ENCODE results near the gene FGD6. TPM values are rescaled to one million over a fixed set of nuclear protein-coding genes. Genes with fewer than 3 reads are reported as not detected.

FGD6 gene
- total and polyA plus RNA-seq, 7 donors, result 4.2 to 56.6 (median 40.2) TPM

DNA sequence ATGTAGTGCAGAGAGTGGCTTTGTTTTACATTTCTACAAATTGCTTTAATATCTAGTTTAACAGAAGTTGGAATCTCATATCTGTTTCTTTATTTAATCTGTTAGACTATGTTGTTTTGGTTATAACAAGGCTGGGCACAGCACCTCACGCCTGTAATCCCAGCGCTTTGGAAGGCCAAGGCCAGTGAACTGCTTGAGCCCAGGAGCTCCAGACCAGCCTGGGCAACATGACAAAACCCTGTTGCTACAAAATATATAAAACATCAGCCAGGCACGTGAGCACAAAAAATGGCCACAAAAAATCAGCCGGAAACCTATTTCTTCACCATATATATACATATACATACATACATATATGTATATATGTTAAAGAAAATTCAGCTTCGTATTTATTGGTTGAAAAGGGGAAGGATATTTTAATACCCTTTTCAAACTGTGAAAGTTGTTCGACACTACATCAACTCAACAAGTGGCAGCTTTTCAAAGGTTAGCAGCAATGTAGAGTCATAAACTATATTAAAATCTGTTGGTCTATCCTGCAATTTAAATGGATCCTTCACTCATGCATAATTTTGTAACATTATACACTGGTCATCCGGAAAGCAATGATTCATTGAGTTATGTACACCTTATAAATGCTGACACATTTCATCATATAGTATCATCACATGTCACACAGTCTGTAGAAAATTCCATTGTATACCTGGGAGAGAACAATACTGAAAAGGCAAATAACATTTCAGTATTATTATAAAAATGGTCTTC, 151.0 kb downstream of the FGD6 start:
- Histone ChIP-seq H3K27me3 (no peaks in the 10 kb centered on the region), H3K4me1 (peaks cover 0 to 5% (median under 1%) of the 10 kb centered on the region in 4 donors), H3K4me3 (no peak overlapping the region), H3K9me3 (no peaks in the 10 kb centered on the region), H3K27ac (no peak overlapping the region), H3K36me3 (peaks cover 5 to 58% (median 12%) of the 10 kb centered on the region in 4 donors)
- no peak for DNase-seq
- WGBS, 2 donors, result 90 to 94% methylated on average over 7 of the region's 7 CpGs
- TF ChIP-seq POLR2A (IDR thresholded peaks at IDR 0.05) (no peak), POLR2AphosphoS5 (IDR thresholded peaks at IDR 0.05) (no peak), EP300 (IDR thresholded peaks at IDR 0.05) (no peak)
- TF ChIP-seq, protein P1, sequence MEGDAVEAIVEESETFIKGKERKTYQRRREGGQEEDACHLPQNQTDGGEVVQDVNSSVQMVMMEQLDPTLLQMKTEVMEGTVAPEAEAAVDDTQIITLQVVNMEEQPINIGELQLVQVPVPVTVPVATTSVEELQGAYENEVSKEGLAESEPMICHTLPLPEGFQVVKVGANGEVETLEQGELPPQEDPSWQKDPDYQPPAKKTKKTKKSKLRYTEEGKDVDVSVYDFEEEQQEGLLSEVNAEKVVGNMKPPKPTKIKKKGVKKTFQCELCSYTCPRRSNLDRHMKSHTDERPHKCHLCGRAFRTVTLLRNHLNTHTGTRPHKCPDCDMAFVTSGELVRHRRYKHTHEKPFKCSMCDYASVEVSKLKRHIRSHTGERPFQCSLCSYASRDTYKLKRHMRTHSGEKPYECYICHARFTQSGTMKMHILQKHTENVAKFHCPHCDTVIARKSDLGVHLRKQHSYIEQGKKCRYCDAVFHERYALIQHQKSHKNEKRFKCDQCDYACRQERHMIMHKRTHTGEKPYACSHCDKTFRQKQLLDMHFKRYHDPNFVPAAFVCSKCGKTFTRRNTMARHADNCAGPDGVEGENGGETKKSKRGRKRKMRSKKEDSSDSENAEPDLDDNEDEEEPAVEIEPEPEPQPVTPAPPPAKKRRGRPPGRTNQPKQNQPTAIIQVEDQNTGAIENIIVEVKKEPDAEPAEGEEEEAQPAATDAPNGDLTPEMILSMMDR (IDR thresholded peaks at IDR 0.05), result no peak
- intact Hi-C loops (cut with DNase I), result no loop called here

GRCh38 chr12:95060951-95061350, 156.3 kb downstream of the FGD6 start:
- H3K4me3 ChIP-seq, result no peak overlapping the region
- no peaks in the 10 kb centered on the region for H3K9me3 ChIP-seq
- intact Hi-C loops (cut with DNase I), result no loop called here
- no peaks in the 10 kb centered on the region for H3K4me1 ChIP-seq
- no peaks in the 10 kb centered on the region for H3K27me3 ChIP-seq
- TF ChIP-seq EP300 (IDR thresholded peaks at IDR 0.05) (no peak), POLR2A (IDR thresholded peaks at IDR 0.05) (no peak), POLR2AphosphoS5 (IDR thresholded peaks at IDR 0.05) (no peak)
- TF ChIP-seq, protein P1 (IDR thresholded peaks at IDR 0.05), result no peak
- WGBS, 2 donors, result 90 to 97% methylated on average over 1 of the region's 1 CpG
- H3K36me3 ChIP-seq, result peaks cover 28 to 99% (median 33%) of the 10 kb centered on the region in 4 donors
- DNase-seq, result no peak
- no peak overlapping the region for H3K27ac ChIP-seq

DNA sequence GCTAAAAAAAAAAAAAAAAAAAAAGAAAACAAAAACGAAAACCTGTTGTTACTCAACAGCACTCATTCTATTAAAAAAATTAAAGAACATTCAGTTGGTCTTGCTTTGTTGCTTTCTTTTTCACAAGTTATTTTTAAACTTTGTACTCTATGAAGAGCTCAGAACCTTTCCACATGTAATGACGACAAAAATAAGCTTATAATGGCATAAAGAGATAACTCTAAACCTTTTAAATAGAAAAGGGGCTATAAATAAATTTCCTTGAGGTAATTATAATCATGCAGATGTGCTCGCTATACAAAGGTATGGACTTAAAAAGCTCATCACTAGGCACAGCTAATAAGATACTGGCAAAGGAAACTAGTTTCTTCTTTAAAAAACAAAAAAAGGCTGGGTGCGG, 157.3 kb downstream of the FGD6 start:
- H3K27ac ChIP-seq, result no peak overlapping the region
- WGBS, 2 donors, result 91 to 95% methylated on average over 4 of the region's 4 CpGs
- no peaks in the 10 kb centered on the region for H3K4me1 ChIP-seq
- DNase-seq, result no peak
- intact Hi-C loops (cut with DNase I), result no loop called here
- no peaks in the 10 kb centered on the region for H3K9me3 ChIP-seq
- peaks cover 28 to 97% (median 35%) of the 10 kb centered on the region in 4 donors for H3K36me3 ChIP-seq
- TF ChIP-seq POLR2AphosphoS5 (IDR thresholded peaks at IDR 0.05), result no peak
- TF ChIP-seq EP300 (IDR thresholded peaks at IDR 0.05), result no peak
- TF ChIP-seq POLR2A (IDR thresholded peaks at IDR 0.05), result no peak
- TF ChIP-seq, protein P1 (IDR thresholded peaks at IDR 0.05), result no peak
- no peak overlapping the region for H3K4me3 ChIP-seq
- H3K27me3 ChIP-seq, result no peaks in the 10 kb centered on the region

DNA sequence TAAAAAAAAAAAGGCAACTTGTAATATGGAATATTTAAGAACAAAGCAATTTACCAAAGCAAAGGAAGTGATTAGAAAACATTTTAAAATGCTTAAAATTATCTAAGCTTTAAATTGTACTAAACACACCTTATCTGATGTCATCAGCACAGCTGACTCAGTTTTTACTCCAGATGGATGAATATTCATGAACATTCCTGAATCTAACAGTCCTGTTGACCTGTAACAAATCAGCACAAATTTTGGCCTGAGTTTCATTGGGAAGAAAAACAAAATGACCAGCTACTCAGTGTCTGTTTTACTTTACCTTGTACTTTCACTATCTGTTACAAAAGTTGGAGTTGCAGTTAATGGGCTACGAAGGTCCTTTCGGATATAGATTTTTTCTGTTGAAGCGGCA, 159.8 kb downstream of the FGD6 start:
- Histone ChIP-seq H3K4me3 (no peak overlapping the region), H3K4me1 (no peaks in the 10 kb centered on the region), H3K27me3 (no peaks in the 10 kb centered on the region), H3K36me3 (peaks cover 20 to 83% (median 30%) of the 10 kb centered on the region in 4 donors), H3K9me3 (no peaks in the 10 kb centered on the region), H3K27ac (no peak overlapping the region)
- WGBS, 2 donors, result 98 to 99% methylated on average over 3 of the region's 3 CpGs
- no peak for DNase-seq
- intact Hi-C loops (cut with DNase I), result no loop called here
- TF ChIP-seq, protein P1 (IDR thresholded peaks at IDR 0.05), result no peak
- TF ChIP-seq POLR2A (IDR thresholded peaks at IDR 0.05) (no peak), EP300 (IDR thresholded peaks at IDR 0.05) (no peak), POLR2AphosphoS5 (IDR thresholded peaks at IDR 0.05) (no peak)

Measured in sigmoid colon (tissue), 7 donors.